IMR-90 (cell line): ENCODE results near the gene TUBGCP6. TPM values are rescaled to one million over a fixed set of nuclear protein-coding genes. Genes with fewer than 3 reads are reported as not detected.

Experiments used
- ATAC-seq: fragments of 200-7000 bp; cut with Tn5 transposase; 2 replicates; pipeline ENCODE4 v1.9.1; 2020; ENCODE audit warnings: low read depth, mild to moderate bottlenecking, moderate library complexity
- BruUV-seq: library from RNA; stranded (reverse); fragments of 400-500 nt; replicated peaks from 2 replicates; lab custom pipeline; 2021; lab: Mats Ljungman, UMichigan
- CTCF ChIA-PET: fragments of 300-600 bp; formaldehyde crosslinking; extraction: SDS; loops from one replicate; lab custom pipeline; 2021; ENCODE audit warnings: antibody characterized with exemption; lab: Yijun Ruan, JAX
- POLR2A ChIA-PET: fragments of 300-600 bp; sonication (Branson Sonifier 250); formaldehyde crosslinking; loops from one replicate; lab custom pipeline; 2022; ENCODE audit warnings: antibody characterized with exemption; ENCODE audit not compliant: unreplicated experiment; lab: Charles Lee
- DNase-seq: peaks from one replicate; pipeline ENCODE4 v3.0.0; 2013
- H2AFZ ChIP-seq: replicated peaks from 2 replicates; pipeline ENCODE3; 2013; ENCODE audit warnings: low read length, mild to moderate bottlenecking; ENCODE audit not compliant: poor library complexity
- H2AK5ac ChIP-seq: 2 replicates; pipeline ENCODE4 v1.6.1; 2013; ENCODE audit warnings: low read depth, low read length, inconsistent platforms
- H2AK9ac ChIP-seq: replicated peaks from 2 replicates; pipeline ENCODE3; 2013; ENCODE audit warnings: mild to moderate bottlenecking, low read depth, low read length, moderate library complexity; ENCODE audit not compliant: poor library complexity
- H2BK120ac ChIP-seq: 2 replicates; pipeline ENCODE4 v1.6.1; 2013; ENCODE audit warnings: low read depth, low read length, inconsistent platforms
- H2BK15ac ChIP-seq: 3 replicates; pipeline ENCODE4 v1.6.1; 2013; ENCODE audit warnings: low read depth, low read length, inconsistent platforms
- H2BK20ac ChIP-seq: 2 replicates; pipeline ENCODE4 v1.6.1; 2013; ENCODE audit warnings: low read depth, mild to moderate bottlenecking, inconsistent platforms, low read length, moderate library complexity
- H2BK5ac ChIP-seq: 2 replicates; pipeline ENCODE4 v1.6.1; 2013; ENCODE audit warnings: mild to moderate bottlenecking, low read depth, low read length, inconsistent platforms; ENCODE audit not compliant: poor library complexity, severe bottlenecking
- H3K14ac ChIP-seq: replicated peaks from 2 replicates; pipeline ENCODE4 v1.6.1; 2013; ENCODE audit warnings: low read depth, low read length, inconsistent platforms
- H3K18ac ChIP-seq: 2 replicates; pipeline ENCODE4 v1.6.1; 2013; ENCODE audit warnings: low read depth, low read length, control low read depth
- H3K23ac ChIP-seq: 2 replicates; pipeline ENCODE4 v1.6.1; 2013; ENCODE audit warnings: low read depth, low read length, inconsistent platforms
- H3K27ac ChIP-seq: 2 replicates; pipeline ENCODE4 v1.5.1; 2013; ENCODE audit warnings: mild to moderate bottlenecking, control low read depth, low read length; ENCODE audit not compliant: insufficient read depth
- H3K27me3 ChIP-seq: 2 replicates; pipeline ENCODE4 v1.6.1; 2013; ENCODE audit warnings: low read length; ENCODE audit not compliant: control insufficient read depth, insufficient read depth
- H3K36me3 ChIP-seq: 2 replicates; pipeline ENCODE4 v1.6.1; 2013; ENCODE audit warnings: low read length, mixed read lengths; ENCODE audit not compliant: control insufficient read depth, insufficient read depth
- H3K4ac ChIP-seq: 2 replicates; pipeline ENCODE4 v1.6.1; 2013; ENCODE audit warnings: low read depth, low read length, inconsistent platforms
- H3K4me1 ChIP-seq: 2 replicates; pipeline ENCODE4 v1.6.1; 2013; ENCODE audit warnings: low read length, mixed read lengths; ENCODE audit not compliant: control insufficient read depth, insufficient read depth
- H3K4me2 ChIP-seq: 2 replicates; pipeline ENCODE4 v1.6.1; 2013; ENCODE audit warnings: low read depth, mild to moderate bottlenecking, control low read depth, low read length, moderate library complexity
- H3K4me3 ChIP-seq: 2 replicates; pipeline ENCODE4 v1.5.1; 2013; ENCODE audit warnings: low read depth, mild to moderate bottlenecking, control low read depth, low read length, moderate library complexity; ENCODE audit not compliant: insufficient read depth
- H3K56ac ChIP-seq: 2 replicates; pipeline ENCODE4 v1.6.1; 2013; ENCODE audit warnings: low read length, inconsistent platforms; ENCODE audit not compliant: insufficient read depth; ENCODE audit errors: extremely low read depth
- H3K79me1 ChIP-seq, 2 experiments: 2 replicates each; pipeline ENCODE4 v1.6.1; 2013; ENCODE audit warnings: low read length in 2 of 2, inconsistent platforms in 1 of 2, low read depth in 1 of 2
- H3K9ac ChIP-seq: 2 replicates; pipeline ENCODE4 v1.6.1; 2013; ENCODE audit warnings: low read depth, low read length, control low read depth
- H3K9me1 ChIP-seq: 2 replicates; pipeline ENCODE4 v1.6.1; 2013; ENCODE audit warnings: low read length, inconsistent platforms; ENCODE audit not compliant: insufficient read depth
- H3K9me3 ChIP-seq: 2 replicates; pipeline ENCODE4 v1.6.1; 2013; ENCODE audit warnings: low read length; ENCODE audit not compliant: control insufficient read depth, insufficient read depth
- H4K20me1 ChIP-seq: 2 replicates; pipeline ENCODE4 v1.6.1; 2013; ENCODE audit warnings: low read length, inconsistent platforms; ENCODE audit not compliant: insufficient read depth
- H4K5ac ChIP-seq: 2 replicates; pipeline ENCODE4 v1.6.1; 2013; ENCODE audit warnings: mild to moderate bottlenecking, low read depth, low read length, control low read depth
- H4K8ac ChIP-seq, 2 experiments: 2 replicates each; pipeline ENCODE4 v1.6.1; 2013; ENCODE audit warnings: low read depth in 2 of 2, low read length in 2 of 2, control low read depth in 1 of 2, inconsistent platforms in 1 of 2
- H4K91ac ChIP-seq: 2 replicates; pipeline ENCODE4 v1.6.1; 2013; ENCODE audit warnings: low read depth, low read length, inconsistent platforms; ENCODE audit not compliant: insufficient read depth
- CEBPB ChIP-seq: IDR thresholded peaks from 2 replicates; pipeline ENCODE4 v1.6.1; 2012; ENCODE audit warnings: low read depth, low read length, improper control_type of control experiment
- CHD1 ChIP-seq: IDR thresholded peaks from 2 replicates; pipeline ENCODE4 v1.6.1; 2012; ENCODE audit warnings: low read depth, low read length, improper control_type of control experiment
- ELK1 ChIP-seq: fragments of 150-350 bp; IDR thresholded peaks from 2 replicates; pipeline ENCODE4 v1.6.1; 2016; ENCODE audit warnings: low read depth, mild to moderate bottlenecking, low read length, moderate library complexity, borderline replicate concordance
- MXI1 ChIP-seq: IDR thresholded peaks from 2 replicates; pipeline ENCODE4 v1.6.1; 2012; ENCODE audit warnings: low read depth, mild to moderate bottlenecking, low read length, moderate library complexity, borderline replicate concordance
- RAD21 ChIP-seq: IDR thresholded peaks from 2 replicates; pipeline ENCODE4 v1.6.1; 2012; ENCODE audit warnings: low read length, improper control_type of control experiment
- RCOR1 ChIP-seq: IDR thresholded peaks from 2 replicates; pipeline ENCODE4 v1.6.1; 2012; ENCODE audit warnings: mild to moderate bottlenecking, low read length, improper control_type of control experiment; ENCODE audit not compliant: insufficient replicate concordance
- RFX5 ChIP-seq: IDR thresholded peaks from 2 replicates; pipeline ENCODE4 v1.8.0; 2012; ENCODE audit warnings: low read depth, mild to moderate bottlenecking, low read length, moderate library complexity
- SMC3 ChIP-seq: fragments of 150-350 bp; IDR thresholded peaks from 2 replicates; pipeline ENCODE4 v1.6.1; 2016; ENCODE audit warnings: low read depth, mild to moderate bottlenecking, antibody characterized with exemption, low read length, moderate library complexity
- USF2 ChIP-seq: fragments of 150-350 bp; IDR thresholded peaks from 2 replicates; pipeline ENCODE4 v1.6.1; 2017; ENCODE audit warnings: mild to moderate bottlenecking, antibody characterized with exemption, low read length, low read depth
- WGBS, 2 experiments: methylation state at CpG; one replicate each; pipeline versions ENCODE4 v1.1.5 to v1.1.7; 2013; ENCODE audit warnings: missing lambda C conversion rate in 2 of 2; ENCODE audit not compliant: insufficient read length in 1 of 2; ENCODE audit errors: extremely low coverage in 2 of 2; 5-methylcytosine and 5-hydroxymethylcytosine counted together
- dilution Hi-C: fragments of 300-500 bp; cut with HindIII; formaldehyde crosslinking; loops from one replicate; pipeline ENCODE4 v1.14.3; 2018; ENCODE audit warnings: low sequenced_read_pairs; ENCODE audit not compliant: unreplicated experiment
- in situ Hi-C: fragments of 300-500 bp; cut with MboI; formaldehyde crosslinking; loops from 3 replicates; pipeline ENCODE4 v1.14.3; 2019; ENCODE audit warnings: low sequenced_read_pairs, inconsistent platforms, mixed read lengths
- intact Hi-C: fragments of 100-400 bp; cut with micrococcal nuclease; formaldehyde crosslinking; loops from 2 replicates; pipeline ENCODE4 v1.10.0; 2022
- polyA plus RNA-seq, 3 experiments: library from polyadenylated mRNA; depleted of rRNA; stranded (reverse); fragments of >200 nt; gene quantifications; 2 replicates each; pipeline ENCODE4 v1.2.3, GENCODE V29; 2012; ENCODE audit warnings: low replicate concordance in 1 of 3
- total RNA-seq: library from RNA; depleted of rRNA; stranded (reverse); fragments of >200 nt; gene quantifications from 2 replicates; pipeline ENCODE4 v1.2.3, GENCODE V29; 2012

Gene TUBGCP6
- total and polyA plus RNA-seq, 2 of the 4 experiments (the other 2 are of a cell fraction), result 10.8 to 28.6 TPM

GRCh38 chr22:50267591-50268390 lies 23.0 kb upstream of the TUBGCP6 start (continued):
- TF ChIP-seq RCOR1 (no peak), RFX5 (no peak)

- 78% methylated on average over 17 of the region's 37 CpGs; no CpG with 5 or more reads in 1 of the 2 experiments for WGBS, 2 experiments
- no peaks in the 10 kb centered on the region for H3K36me3 ChIP-seq
- no peak overlapping the region for H3K4ac ChIP-seq
- CTCF ChIA-PET, result no interaction called here
- H3K9me3 ChIP-seq, result no peaks in the 10 kb centered on the region
- no peak overlapping the region for H2AFZ ChIP-seq
- ATAC-seq, result no peak
- no peak overlapping the region for H2AK9ac ChIP-seq
- no peak overlapping the region for H3K27ac ChIP-seq
- intact Hi-C loops (no loop called here), in situ Hi-C loops (no loop called here), dilution Hi-C loops (no loop called here)
- no peak overlapping the region for H2BK20ac ChIP-seq
- H2BK5ac ChIP-seq, result no peak overlapping the region
- BruUV-seq, result no TSS peak
- peaks cover 2% of the 10 kb centered on the region; the same call in 1 of the 2 replicates for H3K9me1 ChIP-seq
- no peak overlapping the region for H4K8ac ChIP-seq
- no peak overlapping the region for H3K14ac ChIP-seq
- POLR2A ChIA-PET, result no interaction called here
- no peak overlapping the region for H4K91ac ChIP-seq
- no peak overlapping the region for H3K23ac ChIP-seq
- no peak overlapping the region; the same call in 1 of the 2 replicates for H3K4me3 ChIP-seq
- H2BK15ac ChIP-seq, result no peak overlapping the region
- no peak for TF ChIP-seq RAD21
- TF ChIP-seq SMC3, result no peak
- TF ChIP-seq CEBPB, result no peak
- TF ChIP-seq USF2, result no peak
- TF ChIP-seq RCOR1, result no peak
- no peak for TF ChIP-seq CHD1
- TF ChIP-seq MXI1, result no peak
- TF ChIP-seq ELK1, result no peak
- peaks cover 0 to 3% of the 10 kb centered on the region in 2 experiments; a peak in 1 of 4 replicates for H3K79me1 ChIP-seq
- peak overlapping the region; percentile 73 for H3K4me2 ChIP-seq
- no peak overlapping the region for H3K9ac ChIP-seq
- peaks cover 12% of the 10 kb centered on the region for H4K20me1 ChIP-seq
- H3K27me3 ChIP-seq, result no peaks in the 10 kb centered on the region
- no peak overlapping the region for H3K18ac ChIP-seq
- no peak overlapping the region for H4K5ac ChIP-seq
- no peak overlapping the region for H2AK5ac ChIP-seq
- no peak overlapping the region for H3K56ac ChIP-seq
- H2BK120ac ChIP-seq, result no peak overlapping the region
- no peak for DNase-seq
- peaks cover 17% of the 10 kb centered on the region for H3K4me1 ChIP-seq
These were observed 22.2 kb upstream of the TUBGCP6 start for GRCh38 chr22:50266994-50267393.
